Stimulated activated CD4-positive, alpha-beta T cell treated with anti-CD3 and anti-CD28 coated beads, TNF-alpha, amount 100 ng/mL, for 1 hour (primary cell): ENCODE measurements around the gene CD274.
"Not testable (repeated sequence)": the region's sequence is repeated elsewhere in the genome, so short reads cannot be mapped to it uniquely, and the experiment has no call there.

ENCODE experiments used
- DNase-seq, 3 donors: peaks; one replicate each; pipeline ENCODE4 v3.0.0-alpha.2; 2020; ENCODE audit warnings: low read depth in 3 of 3, low spot score in 1 of 3

The CD274 gene

GRCh38 chr9:5464831-5465330 is 14.5 kb downstream of the CD274 start:
- DNase-seq: not testable (repeated sequence)

- DNase-seq: no peak
Observed at GRCh38 chr9:5466005-5466404, 15.7 kb downstream of the CD274 start.

- no peak for DNase-seq
Observed at GRCh38 chr9:5466766-5467165, 16.4 kb downstream of the CD274 start.

GRCh38 chr9:5468850-5469249 is 18.5 kb downstream of the CD274 start:
- no peak for DNase-seq

GRCh38 chr9:5470122-5470521 is 19.8 kb downstream of the CD274 start:
- DNase-seq: no peak

- no peak for DNase-seq
Observed at GRCh38 chr9:5470816-5471215, 20.5 kb downstream of the CD274 start.

GRCh38 chr9:5475611-5476010 is 25.3 kb downstream of the CD274 start:
- not testable (repeated sequence) for DNase-seq

- DNase-seq: no peak
Observed at GRCh38 chr9:5478206-5478605, 27.9 kb downstream of the CD274 start.

GRCh38 chr9:5479994-5480694 is 29.8 kb downstream of the CD274 start:
- DNase-seq: no peak

- no peak for DNase-seq
Observed at GRCh38 chr9:5480919-5481318, 30.6 kb downstream of the CD274 start.

GRCh38 chr9:5481322-5482040 is 31.1 kb downstream of the CD274 start:
- no peak for DNase-seq

- no peak for DNase-seq
Observed at GRCh38 chr9:5482194-5482593, 31.9 kb downstream of the CD274 start.

- DNase-seq: no peak
Observed at GRCh38 chr9:5483306-5483705, 33.0 kb downstream of the CD274 start.

- no peak for DNase-seq
Observed at GRCh38 chr9:5485378-5486085, 35.2 kb downstream of the CD274 start.

GRCh38 chr9:5486988-5487387 is 36.6 kb downstream of the CD274 start:
- DNase-seq: no peak

GRCh38 chr9:5488221-5489008 is 38.1 kb downstream of the CD274 start:
- DNase-seq: no peak

GRCh38 chr9:5489630-5490490 is 39.5 kb downstream of the CD274 start:
- no peak for DNase-seq

GRCh38 chr9:5492965-5493678 is 42.8 kb downstream of the CD274 start:
- DNase-seq: no peak

GRCh38 chr9:5493679-5494511 is 43.6 kb downstream of the CD274 start:
- no peak for DNase-seq
